ENCODE measurements around the gene ADCY2. TPM values are rescaled to one million over a fixed set of nuclear protein-coding genes. Genes with fewer than 3 reads are reported as not detected.
"Not testable (repeated sequence)": the region's sequence is repeated elsewhere in the genome, so short reads cannot be mapped to it uniquely, and the experiment has no call there.

The ADCY2 gene
- total RNA-seq, 1 experiment from 2014 or later = not detected

- Mint-ChIP-seq H3K9me3 (ENCODE audit: unreplicated experiment) (no peaks in the 10 kb centered on the region), H3K36me3 (ENCODE audit: insufficient read depth, unreplicated experiment) (no peaks in the 10 kb centered on the region), H3K27me3 (ENCODE audit: insufficient read depth, unreplicated experiment) (no peaks in the 10 kb centered on the region), H3K4me1 (ENCODE audit: insufficient read depth, unreplicated experiment) (no peaks in the 10 kb centered on the region), H3K27ac (ENCODE audit: low read depth, unreplicated experiment) (no peak overlapping the region), H3K4me3 (ENCODE audit: unreplicated experiment) (no peak overlapping the region)
- no peak for DNase-seq (ENCODE audit: unreplicated experiment)
- TF ChIP-seq CTCF (IDR thresholded peaks at IDR 0.05; ENCODE audit: unreplicated experiment) = no peak
- intact Hi-C loops (cut with micrococcal nuclease) = no loop called here
- ChIA-PET POLR2A (no interaction called here), CTCF (no interaction called here)
- no TSS peak for BruUV-seq (replicated peaks)
Measured at GRCh38 chr5:7419846-7420245, 23.9 kb downstream of the ADCY2 start.

DNA sequence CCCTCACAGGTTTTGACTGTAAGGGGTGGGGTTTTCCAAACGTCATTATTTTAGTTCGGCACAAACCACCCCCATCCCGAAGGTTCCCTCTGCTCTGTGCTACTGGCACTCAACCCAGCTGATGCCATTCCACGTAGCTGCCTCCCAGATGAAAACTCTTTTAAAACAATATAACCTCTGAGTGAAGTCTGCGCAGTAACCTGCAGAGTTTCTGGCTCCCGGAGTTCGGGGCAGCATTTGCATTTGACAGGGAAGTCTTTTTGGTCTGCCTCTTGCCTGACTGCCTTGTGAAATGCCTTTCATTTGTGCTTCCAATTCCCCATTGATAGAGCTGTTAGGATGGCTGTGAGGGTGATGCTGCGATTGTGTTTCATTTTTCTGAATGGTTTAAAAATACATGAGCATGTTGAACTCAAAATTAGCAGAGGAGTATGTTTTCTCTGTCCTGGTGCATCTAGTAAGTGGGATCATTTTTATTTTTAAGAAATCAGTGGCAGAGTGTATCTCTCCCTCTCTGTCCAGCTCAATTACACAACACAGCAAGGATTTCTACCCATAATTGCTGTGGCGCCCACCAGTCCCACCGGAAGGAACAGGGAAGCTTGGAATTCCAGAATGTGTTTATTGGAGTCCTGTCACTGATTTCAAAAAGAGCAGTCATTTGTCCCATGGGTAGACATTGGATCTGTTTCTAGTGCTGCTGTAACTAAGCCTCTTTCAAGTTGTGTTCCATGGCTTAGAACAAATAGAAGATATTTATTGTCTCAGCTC lies 24.8 kb downstream of the ADCY2 start:
- Mint-ChIP-seq H3K36me3 (ENCODE audit: insufficient read depth, unreplicated experiment) (no peaks in the 10 kb centered on the region), H3K4me3 (ENCODE audit: unreplicated experiment) (no peak overlapping the region), H3K9me3 (ENCODE audit: unreplicated experiment) (no peaks in the 10 kb centered on the region), H3K27ac (ENCODE audit: low read depth, unreplicated experiment) (no peak overlapping the region), H3K4me1 (ENCODE audit: insufficient read depth, unreplicated experiment) (no peaks in the 10 kb centered on the region), H3K27me3 (ENCODE audit: insufficient read depth, unreplicated experiment) (no peaks in the 10 kb centered on the region)
- CTCF ChIA-PET = interaction anchor here (0.6 to 0.8 kb wide), 2 partner anchors 328 to 1924 kb away, joined by 3 to 4 read pairs; no protein-coding TSS in a partner anchor
- BruUV-seq (replicated peaks) = no TSS peak
- DNase-seq (ENCODE audit: unreplicated experiment) = no peak
- intact Hi-C loops (cut with micrococcal nuclease) = no loop called here
- no peak for TF ChIP-seq CTCF (IDR thresholded peaks at IDR 0.05; ENCODE audit: unreplicated experiment)
- POLR2A ChIA-PET = no interaction called here

DNA sequence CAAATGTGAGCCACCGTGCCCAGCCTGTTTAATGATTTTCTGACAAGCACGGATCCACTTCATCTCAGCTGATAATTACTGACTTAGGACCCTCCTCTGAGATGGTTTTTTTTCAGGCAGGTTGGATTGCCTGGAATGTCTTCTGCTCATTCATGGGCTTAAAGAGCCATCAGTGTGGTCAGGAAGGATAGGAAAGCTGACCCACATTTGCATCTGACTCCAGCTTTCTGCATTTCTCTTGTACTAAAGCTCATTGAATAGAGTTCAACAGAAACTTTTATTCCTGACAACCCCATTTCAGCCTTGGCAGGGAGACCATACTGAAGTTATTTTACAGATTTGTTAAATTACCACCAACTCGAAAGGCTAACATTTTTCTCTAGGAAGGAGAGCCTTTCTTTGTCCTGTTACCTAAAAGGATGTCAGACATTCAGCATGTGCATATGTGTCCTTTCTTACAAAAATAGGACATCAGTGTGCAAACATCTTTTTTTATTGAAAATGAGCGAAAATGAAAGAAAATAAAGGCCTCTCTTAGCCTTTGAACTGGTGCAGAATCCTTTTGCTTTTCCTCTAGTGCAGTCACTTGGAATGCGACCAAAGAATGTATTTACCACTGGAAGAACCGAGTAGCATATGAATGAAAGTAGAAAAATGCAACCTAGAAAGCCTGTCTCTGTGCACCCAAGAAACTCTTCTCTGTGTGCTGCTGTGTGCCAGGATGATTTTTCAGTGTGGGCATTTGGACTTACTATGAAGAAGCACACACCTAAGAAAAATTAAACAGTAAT lies 26.6 kb downstream of the ADCY2 start:
- ChIA-PET CTCF (no interaction called here), POLR2A (no interaction called here)
- Mint-ChIP-seq H3K36me3 (ENCODE audit: insufficient read depth, unreplicated experiment) (no peaks in the 10 kb centered on the region), H3K4me1 (ENCODE audit: insufficient read depth, unreplicated experiment) (no peaks in the 10 kb centered on the region), H3K27ac (ENCODE audit: low read depth, unreplicated experiment) (no peak overlapping the region), H3K4me3 (ENCODE audit: unreplicated experiment) (no peak overlapping the region), H3K27me3 (ENCODE audit: insufficient read depth, unreplicated experiment) (no peaks in the 10 kb centered on the region), H3K9me3 (ENCODE audit: unreplicated experiment) (no peaks in the 10 kb centered on the region)
- BruUV-seq (replicated peaks) = no TSS peak
- intact Hi-C loops (cut with micrococcal nuclease) = no loop called here
- no peak for DNase-seq (ENCODE audit: unreplicated experiment)
- TF ChIP-seq CTCF (IDR thresholded peaks at IDR 0.05; ENCODE audit: unreplicated experiment) = no peak

- intact Hi-C loops (cut with micrococcal nuclease); BruUV-seq (replicated peaks); H3K4me3 Mint-ChIP-seq (ENCODE audit: unreplicated experiment); POLR2A ChIA-PET; H3K27me3 Mint-ChIP-seq (ENCODE audit: insufficient read depth, unreplicated experiment); H3K4me1 Mint-ChIP-seq (ENCODE audit: insufficient read depth, unreplicated experiment); H3K9me3 Mint-ChIP-seq (ENCODE audit: unreplicated experiment); H3K27ac Mint-ChIP-seq (ENCODE audit: low read depth, unreplicated experiment); H3K36me3 Mint-ChIP-seq (ENCODE audit: insufficient read depth, unreplicated experiment); CTCF ChIA-PET; DNase-seq (ENCODE audit: unreplicated experiment): not testable (repeated sequence)
Measured at GRCh38 chr5:7423231-7423630, 27.3 kb downstream of the ADCY2 start.

Data from MCF 10A (cell line).